DMS 273 (cell line): ENCODE results near the gene CDC5L.
"Not testable (repeated sequence)": the region's sequence is repeated elsewhere in the genome, so short reads cannot be mapped to it uniquely, and the experiment has no call there.

ENCODE experiments used
- DNase-seq: peaks from one replicate; lab custom pipeline; 2025; ENCODE audit not compliant: unreplicated experiment; lab: John Stamatoyannopoulos, UW

CDC5L gene

DNA sequence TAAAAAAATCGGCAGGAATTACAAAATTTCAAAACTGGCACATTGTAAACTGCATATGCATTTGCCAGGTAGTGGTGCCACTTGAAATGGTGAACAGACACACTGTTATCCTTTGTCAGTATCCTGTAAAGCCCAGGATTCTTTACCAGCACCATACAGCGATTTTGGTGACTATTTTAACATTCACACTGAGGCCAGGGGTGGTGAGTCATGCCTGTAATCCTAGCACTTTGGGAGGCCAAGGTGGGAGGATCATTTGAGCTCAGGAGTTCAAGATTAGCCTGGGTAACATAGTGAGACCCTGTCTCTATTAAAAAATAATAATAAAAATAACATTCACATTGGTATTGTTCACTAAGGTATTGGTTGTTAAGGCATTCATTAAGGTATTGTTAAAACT lies 61.7 kb downstream of the CDC5L start:
- DNase-seq: not testable (repeated sequence)

DNA sequence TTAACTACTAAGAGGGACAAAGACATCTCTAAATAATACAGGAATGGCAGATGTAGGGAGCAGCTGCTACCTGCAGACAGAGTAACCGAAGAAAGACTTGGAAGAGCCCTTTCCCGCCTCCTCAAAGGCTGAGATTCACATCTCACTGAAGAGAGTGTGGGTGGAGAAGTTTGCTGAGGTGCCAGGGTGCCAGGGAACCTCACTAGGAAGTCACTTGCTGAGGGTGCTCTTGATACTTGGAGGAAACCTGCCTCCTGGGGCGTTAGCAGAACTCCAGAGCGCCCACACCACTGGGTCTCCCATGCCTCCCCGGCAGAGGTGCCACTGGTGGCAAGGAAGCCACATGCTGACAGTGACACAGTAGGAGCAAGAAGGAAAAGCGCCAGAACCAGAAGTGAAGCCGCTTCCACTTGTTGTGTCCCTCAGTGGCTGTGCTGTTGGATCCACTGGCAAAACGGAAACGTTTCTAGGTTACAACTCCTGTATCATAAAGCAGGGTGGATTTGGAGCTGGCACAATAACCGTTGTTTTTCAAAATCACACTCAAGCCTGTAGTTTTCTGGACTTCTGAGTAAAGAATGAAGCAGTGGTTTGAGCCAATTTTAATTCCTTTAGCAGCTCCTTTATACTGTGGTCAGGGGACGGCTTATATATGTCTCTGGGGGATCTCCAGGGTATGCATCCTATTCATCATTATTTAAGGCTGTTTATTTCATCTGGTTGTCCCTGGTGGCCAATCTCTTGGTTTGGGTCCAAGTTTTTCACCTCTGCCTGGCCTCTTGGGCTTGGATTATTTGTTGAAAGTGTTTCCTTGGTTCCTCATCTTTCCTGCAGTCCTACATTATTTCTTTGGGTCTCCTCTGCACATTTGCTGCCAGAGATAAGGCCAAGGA lies 64.5 kb downstream of the CDC5L start:
- DNase-seq: peak; percentile 23

DNA sequence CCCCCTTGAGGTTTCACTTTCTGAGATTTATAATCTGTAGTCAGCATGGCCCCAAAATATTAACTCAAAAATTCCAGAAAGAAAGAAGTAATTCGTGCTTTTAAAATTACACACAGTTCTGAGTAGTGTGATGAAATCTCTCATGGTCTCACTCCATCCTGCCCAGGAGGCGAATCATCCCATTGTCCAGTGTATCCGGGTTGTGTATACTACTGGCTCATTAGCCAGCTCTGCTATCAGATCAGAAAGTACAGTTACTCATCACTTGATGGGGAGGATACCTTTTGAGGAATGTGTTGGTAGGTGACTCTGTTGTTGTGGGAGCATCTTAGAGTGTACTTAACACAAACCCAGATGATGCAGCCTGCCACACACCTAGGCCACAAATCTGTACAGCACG lies 65.2 kb downstream of the CDC5L start:
- DNase-seq: no peak

DNA sequence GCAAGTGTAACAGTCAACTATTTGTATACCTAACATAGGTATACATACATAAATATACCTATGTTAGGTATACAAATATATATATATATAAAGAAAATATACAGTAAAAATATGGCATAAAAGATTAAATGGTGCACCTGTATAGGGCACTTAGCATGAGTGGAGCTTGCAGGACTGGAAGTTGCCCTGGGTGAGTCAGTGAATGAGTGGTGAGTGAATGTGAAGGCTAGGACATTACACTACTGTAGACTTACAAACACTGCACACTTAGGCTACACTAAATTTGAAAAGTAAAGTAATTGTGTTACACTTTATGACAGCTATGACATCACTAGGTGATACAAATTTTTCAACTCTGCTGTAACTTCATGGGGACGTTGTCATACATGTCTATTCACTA lies 65.6 kb downstream of the CDC5L start:
- no peak for DNase-seq

DNA sequence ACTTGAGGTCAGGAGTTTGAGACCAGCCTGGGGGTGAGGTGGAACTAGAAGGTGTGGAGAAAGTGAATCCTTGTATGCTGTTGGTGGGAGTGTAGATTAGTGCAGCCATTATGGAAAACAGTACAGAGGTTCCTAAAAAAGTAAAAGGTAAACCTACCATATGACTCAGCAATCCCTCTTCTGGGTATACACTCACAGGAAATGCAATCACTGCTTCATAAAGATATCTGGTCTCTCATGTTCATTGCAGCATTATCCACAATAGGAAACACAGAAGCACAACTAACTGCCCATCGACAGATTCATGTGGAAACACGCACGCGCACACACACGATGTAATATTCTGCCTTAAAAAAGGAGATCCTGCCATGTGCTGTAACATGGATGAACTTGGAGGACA lies 66.7 kb downstream of the CDC5L start:
- no peak for DNase-seq

DNA sequence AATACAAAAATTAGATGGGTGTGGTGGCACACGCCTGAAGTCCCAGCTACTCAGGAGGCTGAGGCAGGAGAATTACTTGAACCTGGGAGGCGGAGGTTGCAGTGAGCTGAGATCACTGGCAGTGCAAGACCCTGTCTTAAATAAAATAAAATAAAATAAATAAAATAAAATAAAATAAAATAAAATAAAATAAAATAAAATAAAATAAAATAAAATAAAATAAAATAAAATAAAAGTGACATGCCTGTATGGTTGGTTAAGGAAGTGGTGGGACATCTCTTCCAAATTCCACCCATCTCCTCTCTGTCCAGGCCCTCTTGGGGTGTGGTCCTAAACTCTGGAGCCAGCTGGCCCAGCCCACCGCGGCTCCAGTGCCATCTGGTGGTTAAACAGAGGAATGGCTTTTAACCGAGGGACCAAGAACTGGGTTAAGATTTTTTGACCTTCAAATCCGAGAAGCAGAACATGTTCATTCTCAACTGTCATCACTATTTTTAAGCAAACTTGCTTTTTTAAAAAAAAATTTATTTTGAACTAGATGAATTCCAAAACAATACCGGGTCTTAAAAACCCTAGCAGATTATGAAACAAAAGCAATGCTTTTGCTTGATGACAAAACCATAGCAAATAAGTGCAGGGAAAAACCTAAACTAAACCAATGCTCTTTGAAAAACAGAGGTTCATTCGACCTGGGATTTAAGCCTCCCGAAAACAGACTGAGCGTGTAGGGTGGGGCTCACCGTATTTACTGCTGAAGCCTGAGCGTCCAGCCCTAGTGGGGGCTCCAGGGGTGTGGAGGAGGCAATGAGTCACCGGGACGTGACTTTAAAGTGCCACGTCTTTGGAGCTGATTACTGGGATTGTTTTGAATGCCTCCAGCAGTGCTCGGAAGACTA lies 68.8 kb downstream of the CDC5L start:
- peak; percentile 83 for DNase-seq

DNA sequence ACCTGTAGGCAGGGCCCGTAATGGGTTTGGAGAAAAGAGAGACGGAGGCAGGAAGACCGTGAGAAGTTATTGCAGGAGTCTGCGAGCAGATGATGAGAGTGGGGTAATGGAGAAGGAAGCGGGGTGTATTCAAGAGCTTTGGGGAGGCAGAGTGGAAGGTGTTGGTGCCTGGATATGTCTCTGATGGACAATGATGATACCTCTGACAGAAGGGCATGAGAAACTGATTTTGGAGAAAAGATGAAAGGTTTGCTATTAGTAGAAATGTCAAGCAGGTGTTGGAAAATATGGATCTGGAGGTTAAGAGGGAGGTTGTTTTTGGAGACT lies 69.4 kb downstream of the CDC5L start:
- DNase-seq: no peak

DNA sequence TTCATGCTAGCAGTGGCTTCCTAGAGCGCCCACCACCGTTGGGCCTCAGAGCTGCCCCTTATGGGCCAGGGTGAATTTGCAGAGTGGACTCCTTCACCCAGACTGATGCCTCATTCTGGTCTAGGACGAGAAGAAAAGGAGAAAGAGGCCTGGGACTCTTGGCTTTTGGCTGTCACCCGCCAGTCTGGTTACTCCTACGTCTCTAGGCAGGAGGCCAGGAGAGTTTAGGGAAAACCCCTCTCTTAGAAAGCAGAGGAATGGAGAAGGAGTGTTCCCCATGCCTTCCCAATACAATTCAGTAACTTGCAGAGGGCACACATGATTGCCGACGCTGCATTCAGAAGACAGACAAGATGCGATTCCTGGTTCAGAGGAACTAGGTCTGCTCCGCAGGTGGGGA lies 70.1 kb downstream of the CDC5L start:
- DNase-seq: no peak

DNA sequence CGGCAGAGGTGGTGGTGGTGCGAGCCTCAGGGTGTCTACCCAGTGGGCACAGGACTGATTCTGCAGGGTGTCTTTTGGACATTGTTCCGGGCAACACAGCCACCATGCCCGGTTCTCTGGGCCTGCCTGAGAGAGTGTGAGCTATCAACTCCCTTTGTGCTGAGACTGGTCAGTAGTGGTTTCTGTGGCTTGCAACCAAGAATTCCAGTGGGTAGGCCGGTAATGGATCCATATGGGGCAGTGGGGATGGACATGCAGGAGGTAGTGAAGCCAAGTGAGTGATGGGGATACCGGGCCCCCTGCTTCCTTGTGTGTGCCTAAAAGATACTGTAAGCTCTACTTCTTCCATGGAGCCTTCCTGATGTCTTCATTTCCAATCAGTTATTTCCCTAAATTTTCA lies 71.0 kb downstream of the CDC5L start:
- DNase-seq: no peak

DNA sequence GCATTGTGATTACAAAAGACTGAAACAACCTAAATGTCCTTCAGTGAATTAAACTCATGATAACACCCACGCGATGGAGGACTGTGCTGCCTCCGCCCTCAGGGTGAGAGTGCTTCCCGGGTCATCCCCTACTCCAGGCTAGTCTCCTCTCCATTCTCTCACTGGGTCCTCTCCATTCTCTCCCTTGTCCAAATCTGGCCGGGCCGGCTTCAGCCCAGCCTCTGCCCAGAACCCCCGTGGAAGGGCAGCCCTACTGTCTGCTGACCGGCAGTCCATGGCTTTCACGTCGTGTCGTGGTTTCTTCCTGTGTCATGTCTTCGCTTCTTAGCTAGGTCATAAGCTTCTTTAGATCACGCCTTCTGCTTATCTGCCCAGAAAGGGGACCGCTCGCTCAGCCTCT lies 74.8 kb downstream of the CDC5L start:
- no peak for DNase-seq

DNA sequence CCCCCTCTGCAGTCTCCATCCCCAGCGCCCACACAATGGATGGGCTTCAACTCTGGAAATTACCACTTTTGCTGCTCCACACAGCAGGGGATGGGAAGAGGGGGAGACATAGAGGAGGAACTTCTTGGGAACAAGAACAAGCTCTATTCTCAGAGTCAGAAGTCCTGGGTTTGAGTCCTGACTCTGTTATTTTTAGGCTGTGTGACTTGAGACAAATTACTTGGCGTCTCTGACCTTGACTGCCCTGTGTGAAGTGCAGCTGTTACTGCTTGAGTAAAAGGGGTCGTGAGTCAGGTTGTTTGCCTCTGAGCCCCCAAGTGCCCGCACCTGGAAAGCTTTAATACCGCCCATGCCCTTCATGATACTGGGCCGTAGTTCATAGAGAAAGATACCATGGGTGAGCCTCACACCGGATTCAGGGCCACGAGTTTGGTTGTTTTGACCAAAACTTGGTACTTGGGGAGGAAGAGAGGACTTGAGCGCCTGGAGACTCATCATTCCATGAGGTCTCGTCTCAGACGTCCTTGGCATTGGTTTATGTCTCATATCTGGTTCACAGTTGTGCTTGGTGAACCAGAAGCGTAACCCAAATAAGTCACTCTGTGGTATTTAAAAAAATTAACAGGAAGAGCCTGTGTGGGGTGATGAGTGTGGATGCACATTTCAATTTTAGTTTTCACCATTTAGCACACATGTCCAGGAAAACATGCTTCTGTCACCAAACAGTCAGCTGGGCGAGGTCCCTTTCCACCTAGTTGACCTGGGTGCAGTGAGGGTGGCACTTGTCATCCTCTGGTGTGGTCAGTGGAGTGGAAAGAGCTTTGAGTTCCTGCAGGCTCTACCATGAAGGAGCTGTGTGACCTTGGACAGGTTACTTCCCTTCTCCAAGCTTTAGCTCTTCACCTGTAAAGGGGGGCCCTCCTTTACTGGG lies 75.6 kb downstream of the CDC5L start:
- DNase-seq: no peak

DNA sequence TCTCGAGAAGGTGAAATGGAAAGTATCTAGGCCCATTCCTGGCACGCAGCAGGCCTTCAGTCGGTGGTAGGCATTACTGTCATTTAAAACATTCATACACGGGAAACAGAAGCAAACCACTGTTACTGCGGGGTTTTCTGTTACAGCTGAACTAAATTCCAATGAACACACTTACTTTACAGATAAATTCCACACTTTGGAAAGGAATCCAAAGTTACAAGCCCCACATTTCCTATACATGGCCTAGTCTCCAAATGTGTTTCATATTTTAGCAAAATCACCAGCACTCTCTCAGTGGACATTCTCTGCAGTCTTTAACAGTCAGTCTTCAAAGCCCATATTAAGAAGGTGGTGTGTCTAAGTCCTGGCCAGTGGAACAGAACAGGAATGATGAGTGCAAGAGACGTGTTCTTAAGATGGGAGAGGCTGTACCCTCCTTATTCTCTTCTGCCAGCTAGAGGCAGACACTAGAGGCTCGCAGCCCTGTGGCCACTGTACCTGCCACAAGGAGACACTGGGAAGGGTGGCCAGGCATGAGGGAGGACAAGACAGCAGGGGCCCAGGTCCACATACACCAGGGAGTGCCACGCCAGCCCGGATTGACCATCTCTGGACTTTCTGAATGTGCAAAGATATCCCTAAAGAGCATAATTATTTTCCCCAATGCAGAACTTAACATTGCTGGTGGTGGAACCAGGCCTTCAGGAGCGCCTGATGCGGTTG lies 76.4 kb downstream of the CDC5L start:
- DNase-seq: no peak

DNA sequence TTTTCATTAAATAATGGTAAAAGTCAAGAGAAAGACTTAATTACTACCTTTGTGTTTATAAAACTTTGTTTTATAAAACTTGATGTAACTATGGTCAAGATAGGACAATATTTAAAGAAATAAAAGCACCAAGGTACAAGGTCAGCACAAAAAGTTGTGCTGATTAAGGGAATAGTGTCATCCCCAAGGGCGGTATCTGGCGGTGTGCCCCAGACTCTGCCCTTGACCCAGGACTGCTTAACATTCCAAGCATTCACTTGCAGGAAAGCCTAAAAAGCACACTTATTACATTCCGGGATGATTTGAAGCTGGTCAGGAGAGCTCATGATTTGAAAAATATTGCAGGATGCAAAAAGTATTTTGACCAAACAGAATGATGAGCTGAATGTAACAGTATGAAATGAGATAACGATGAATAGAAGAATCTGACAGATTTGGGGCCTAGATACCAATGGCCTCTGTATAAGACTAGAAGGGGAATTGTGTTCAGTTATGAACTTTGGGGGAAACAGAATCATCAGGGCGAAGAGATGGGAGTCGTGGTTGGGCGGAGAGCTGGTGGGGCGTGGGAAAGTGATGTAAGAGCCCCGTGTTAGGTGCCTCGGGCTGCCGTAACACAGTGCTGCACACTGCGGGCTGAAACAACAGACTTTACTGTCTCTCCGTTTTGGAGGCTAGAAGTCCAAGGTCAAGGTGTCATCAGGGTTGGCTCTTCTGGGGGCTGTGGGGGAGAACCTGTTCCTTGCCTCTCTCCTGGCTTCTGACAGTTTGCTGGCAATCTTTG lies 77.2 kb downstream of the CDC5L start:
- DNase-seq: no peak

DNA sequence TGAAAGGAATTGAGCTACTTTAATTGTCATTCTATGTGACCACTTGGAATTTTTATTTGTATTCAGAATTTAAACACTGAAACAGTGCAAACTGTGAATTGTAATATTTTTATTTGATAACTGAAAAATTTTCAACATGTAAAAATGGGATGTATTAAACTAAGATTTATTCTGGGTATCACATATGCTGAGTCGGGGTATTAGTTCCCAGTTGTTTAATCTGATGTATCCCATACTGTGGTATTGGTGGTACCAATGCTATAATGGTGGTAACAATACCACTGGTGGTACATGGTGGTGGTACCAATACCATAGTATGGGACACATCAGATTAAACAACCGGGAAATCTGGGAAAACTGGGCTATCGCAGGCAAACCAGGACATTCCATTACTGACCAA lies 79.4 kb downstream of the CDC5L start:
- no peak for DNase-seq

DNA sequence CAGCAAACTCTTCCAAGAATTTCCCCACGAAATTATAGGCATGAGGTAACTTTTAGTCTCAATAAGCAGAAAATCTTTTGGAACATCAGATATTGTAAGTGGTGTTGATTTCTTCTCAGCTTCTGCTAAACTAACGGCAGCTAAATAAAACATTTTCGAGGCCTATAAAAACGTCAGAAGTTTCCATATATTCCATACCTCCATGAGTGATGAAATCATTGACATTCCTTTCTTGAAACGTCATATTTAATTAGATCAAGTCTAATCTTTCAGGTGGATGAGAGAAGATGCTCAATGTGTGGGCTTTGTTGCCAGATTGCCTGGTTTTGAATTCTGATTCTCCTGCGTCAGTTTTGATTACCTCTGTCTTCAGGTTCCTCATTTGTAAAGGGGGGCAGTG lies 81.3 kb downstream of the CDC5L start:
- no peak for DNase-seq

DNA sequence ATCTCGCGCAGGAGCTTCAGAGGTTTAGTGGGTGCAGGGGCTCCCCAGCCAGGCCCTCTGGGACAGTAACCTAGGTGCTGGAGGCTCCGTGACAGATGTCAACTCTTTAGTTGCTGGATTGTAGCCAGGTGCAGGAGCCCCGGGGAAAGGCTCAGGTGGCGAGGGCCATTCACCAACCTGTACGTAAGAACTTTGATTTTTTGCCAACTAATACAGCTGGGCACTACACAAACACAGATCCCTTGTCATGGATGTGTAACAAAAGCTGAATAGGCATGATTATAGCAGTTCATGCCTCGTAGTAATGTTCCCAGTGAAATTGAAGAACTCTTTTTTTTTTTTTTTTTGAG lies 82.6 kb downstream of the CDC5L start:
- DNase-seq: peak; percentile 89

DNA sequence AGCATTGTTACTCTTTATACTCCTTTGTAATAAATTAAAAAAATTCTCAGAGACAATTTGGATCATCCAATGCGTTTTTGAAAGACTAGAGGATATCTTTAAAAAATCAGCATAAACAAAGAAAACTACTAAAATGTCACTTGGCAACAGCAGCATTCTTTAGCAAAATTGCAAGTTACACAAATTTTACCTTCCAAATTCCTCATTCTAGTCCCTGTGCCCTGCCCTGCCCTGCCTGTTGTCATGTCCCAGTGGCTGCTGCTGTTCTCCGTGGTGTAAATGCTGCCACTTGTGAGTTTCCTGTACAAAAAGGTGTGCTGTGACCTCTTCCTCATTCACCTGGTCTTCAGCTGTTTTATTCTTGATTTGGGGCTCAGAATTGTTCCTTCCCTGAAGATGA lies 83.2 kb downstream of the CDC5L start:
- DNase-seq: no peak

DNA sequence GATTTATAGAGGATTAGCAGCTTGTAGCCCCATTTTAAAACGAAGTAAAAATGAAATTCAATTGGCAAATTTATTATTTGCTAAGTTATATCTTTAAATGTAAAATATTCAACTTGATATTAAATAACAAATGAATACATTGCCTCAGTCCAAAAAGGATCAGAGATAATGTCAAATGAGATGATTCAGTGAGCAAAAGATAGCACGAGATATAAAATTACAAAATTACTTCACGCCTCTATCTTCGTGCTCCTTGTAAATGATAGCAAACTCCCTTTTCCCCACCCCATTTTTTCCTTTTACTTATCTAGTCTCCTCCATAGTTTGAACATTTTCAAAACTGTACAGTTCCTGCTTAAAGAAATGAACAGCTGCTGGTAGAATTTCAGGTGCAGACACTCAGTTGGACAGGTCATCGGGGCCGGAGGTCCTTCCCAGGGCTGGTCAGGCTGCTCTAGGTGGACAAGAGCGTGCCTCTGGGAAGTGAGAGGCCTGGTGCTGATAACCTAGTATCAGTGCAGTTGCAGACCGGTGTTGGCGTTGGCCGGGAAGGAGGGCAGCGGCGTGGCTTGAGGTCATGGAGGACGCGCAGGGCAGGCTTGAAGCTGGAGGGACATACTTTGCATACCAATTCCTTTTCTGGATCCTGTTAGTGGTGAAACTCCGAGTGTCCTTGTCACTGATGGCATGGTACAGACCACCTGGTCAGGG lies 83.9 kb downstream of the CDC5L start:
- DNase-seq: no peak

DNA sequence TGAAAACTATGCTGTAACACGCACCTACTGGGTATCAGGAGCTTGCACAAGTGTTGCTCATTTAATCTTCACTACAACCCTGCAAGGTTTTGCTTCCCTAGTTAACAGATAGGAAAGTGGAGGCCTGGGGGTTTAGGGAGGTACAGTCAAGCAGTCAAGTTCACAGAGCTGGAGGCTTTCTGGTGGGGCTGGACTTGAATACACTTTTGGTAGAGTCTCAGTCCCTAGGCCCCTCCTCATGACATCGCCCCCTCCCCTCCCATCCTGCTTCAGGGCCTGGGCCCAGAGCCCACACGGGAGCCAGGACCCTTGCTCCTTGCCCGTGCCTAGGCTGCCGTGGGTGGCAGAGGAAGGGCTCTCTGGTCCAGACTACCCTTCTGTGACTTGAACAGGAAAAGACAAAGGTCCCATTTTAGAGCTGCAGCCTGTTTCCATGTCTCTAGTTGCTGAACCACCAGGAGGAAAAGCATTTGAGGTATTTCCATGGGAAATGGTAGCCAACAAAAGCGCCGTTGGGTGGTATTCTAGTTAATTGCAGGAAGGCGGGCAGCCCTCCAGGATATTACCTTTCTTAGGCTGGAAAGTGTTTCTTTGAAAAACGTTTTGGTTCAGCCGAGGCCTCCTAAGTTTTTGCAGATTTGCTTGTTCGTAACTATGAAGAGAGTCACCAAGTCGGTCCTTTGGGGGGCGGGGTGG lies 84.9 kb downstream of the CDC5L start:
- no peak for DNase-seq
